Hematopoietic multipotent progenitor cell treated with erythropoietin and hydrocortisone succinate and interleukin-3 and kit ligand, for 15 days (in vitro differentiated cells): Measurements from ENCODE around the gene KNCN.

Source experiments
- DNase-seq: peaks from one replicate; pipeline ENCODE4 v3.0.0-alpha.2; 2015; ENCODE audit warnings: low spot score

Gene KNCN

DNA sequence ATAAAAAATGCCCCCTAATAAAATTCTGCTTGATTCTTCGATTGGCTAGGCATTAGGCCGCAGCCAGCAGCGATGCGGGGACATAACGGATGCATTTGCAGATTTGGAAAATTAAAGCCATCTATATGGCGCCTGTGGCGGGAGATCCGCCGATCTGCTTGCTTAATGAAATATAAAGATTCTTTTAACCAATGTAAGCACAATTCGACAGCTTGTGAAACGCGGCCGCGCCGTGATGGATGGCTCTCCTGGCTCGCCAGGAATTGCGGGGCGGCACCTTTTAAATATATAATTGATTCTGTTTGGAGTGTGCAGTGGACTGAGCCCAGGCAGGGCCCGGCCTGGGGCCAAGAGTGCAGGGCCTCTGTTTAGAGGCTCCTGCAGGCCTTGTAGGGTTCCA is 53.8 kb downstream of the KNCN start:
- DNase-seq: no peak

DNA sequence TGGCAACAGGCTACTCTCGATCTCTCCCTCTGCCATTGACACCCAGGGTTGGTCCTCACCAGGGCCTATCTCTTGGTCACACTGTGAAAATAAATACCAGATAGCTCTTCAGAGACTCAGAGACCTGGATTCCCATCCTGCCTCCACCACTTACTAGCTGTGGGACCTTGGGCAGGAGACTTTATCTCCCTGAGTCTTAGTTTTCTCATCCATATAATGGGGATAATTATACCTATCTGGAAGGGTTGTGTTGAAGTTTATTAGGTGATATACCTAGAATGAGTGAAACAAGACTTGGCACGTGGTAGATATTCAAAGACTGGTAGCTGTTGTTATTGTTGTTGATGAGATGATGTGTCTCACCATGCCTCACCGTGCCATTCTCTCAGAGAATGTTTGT is 54.4 kb downstream of the KNCN start:
- no peak for DNase-seq

DNA sequence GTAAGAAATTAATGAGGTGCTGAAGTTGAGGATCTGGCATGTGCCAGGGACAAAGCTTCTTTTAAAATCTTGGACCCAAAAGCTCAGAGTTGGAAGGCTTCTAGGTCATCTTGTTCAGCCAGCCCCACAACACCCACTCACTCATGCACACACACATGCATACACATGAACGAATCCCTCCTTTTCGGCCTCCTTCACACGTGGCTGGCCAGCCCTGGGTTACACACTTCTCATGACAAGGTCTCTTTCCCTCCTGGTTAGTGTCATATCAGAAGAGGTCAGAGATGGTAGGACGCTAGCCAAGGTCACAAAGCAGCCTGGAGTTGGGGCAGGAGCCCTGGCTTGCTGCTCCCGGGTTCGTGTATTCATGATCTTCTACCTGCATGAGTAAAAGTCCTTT is 54.9 kb downstream of the KNCN start:
- no peak for DNase-seq

DNA sequence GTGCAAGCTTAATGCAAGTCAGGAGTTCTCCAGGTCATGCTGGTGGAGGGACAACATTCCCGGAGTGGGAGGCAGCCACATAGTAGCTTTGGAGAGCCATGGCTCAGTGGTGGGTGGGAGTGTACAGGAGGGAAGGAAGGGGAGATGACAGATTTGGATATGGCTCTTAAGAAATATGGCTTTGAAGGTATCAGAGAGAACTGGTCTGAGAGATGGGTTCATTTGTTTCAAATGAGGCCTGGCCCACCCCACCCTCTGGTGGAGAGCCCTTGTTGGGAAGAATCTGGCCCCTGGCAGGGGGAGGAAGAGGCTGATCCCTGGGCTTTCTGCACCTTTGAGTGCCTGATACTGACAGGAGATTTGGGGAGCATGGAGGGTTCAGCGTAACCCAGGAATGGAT is 55.7 kb downstream of the KNCN start:
- no peak for DNase-seq
